Right lobe of liver (tissue), 4 donors: ENCODE data around the gene ARSB.

Experiments used
- POLR2A ChIP-seq: fragments of 450-650 bp; IDR thresholded peaks from one replicate; pipeline ENCODE4 v1.6.1; 2017; ENCODE audit warnings: antibody characterized with exemption, mild to moderate bottlenecking
- TF ChIP-seq, protein P1 (sequence below), 4 donors: fragments of 200-600 bp in 3 of 4; fragments of 450-650 bp in 1 of 4; IDR thresholded peaks; one replicate each; pipeline versions ENCODE4 v1.5.1 to v1.8.0; 2016 to 2022; ENCODE audit warnings: antibody characterized with exemption in 4 of 4, mild to moderate bottlenecking in 2 of 4
- donor health status: DM: no; HTN: no; CAD: no.
- donor health status: DM: no; HTN: no; CAD: no.
- donor health status: DM: no; HTN: yes; CAD: no.

GRCh38 chr5:78926252-78926651 is 58.9 kb downstream of the ARSB start:
- TF ChIP-seq, protein P1, sequence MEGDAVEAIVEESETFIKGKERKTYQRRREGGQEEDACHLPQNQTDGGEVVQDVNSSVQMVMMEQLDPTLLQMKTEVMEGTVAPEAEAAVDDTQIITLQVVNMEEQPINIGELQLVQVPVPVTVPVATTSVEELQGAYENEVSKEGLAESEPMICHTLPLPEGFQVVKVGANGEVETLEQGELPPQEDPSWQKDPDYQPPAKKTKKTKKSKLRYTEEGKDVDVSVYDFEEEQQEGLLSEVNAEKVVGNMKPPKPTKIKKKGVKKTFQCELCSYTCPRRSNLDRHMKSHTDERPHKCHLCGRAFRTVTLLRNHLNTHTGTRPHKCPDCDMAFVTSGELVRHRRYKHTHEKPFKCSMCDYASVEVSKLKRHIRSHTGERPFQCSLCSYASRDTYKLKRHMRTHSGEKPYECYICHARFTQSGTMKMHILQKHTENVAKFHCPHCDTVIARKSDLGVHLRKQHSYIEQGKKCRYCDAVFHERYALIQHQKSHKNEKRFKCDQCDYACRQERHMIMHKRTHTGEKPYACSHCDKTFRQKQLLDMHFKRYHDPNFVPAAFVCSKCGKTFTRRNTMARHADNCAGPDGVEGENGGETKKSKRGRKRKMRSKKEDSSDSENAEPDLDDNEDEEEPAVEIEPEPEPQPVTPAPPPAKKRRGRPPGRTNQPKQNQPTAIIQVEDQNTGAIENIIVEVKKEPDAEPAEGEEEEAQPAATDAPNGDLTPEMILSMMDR (IDR thresholded peaks at IDR 0.05): no peak
- TF ChIP-seq POLR2A: no peak
